Esophagus muscularis mucosa (tissue), 4 donors: ENCODE measurements around the gene GLS. TPM values are rescaled to one million over a fixed set of nuclear protein-coding genes. Genes with fewer than 3 reads are reported as not detected.

Experiments
- DNase-seq: peaks from one replicate; pipeline ENCODE4 v3.0.0-alpha.2; 2017; ENCODE audit errors: extremely low spot score
- H3K27ac ChIP-seq, 4 donors: fragments of 200-600 bp; sonication (generic); replicated peaks in 1 of 4; 1 replicate in 3 of 4; 2 replicates in 1 of 4; pipeline ENCODE4 v1.5.1; 2016 to 2019; ENCODE audit warnings: mild to moderate bottlenecking in 1 of 4
- H3K27me3 ChIP-seq, 4 donors: fragments of 200-600 bp; sonication (generic); one replicate each; pipeline versions ENCODE4 v1.5.1 to v1.6.0; 2016 to 2019
- H3K36me3 ChIP-seq, 4 donors: fragments of 200-600 bp; sonication (generic); one replicate each; pipeline ENCODE4 v1.5.1; 2016 to 2019
- H3K4me1 ChIP-seq, 4 donors: fragments of 200-600 bp; sonication (generic); one replicate each; pipeline ENCODE4 v1.5.1; 2016 to 2019
- H3K4me3 ChIP-seq, 4 donors: fragments of 200-600 bp; sonication (generic); 1 replicate in 2 of 4; 2 replicates in 2 of 4; pipeline ENCODE4 v1.5.1; 2016 to 2019; ENCODE audit warnings: mild to moderate bottlenecking in 4 of 4, moderate library complexity in 1 of 4
- H3K9me3 ChIP-seq, 4 donors: fragments of 200-600 bp; sonication (generic); 1 replicate in 3 of 4; 2 replicates in 1 of 4; pipeline ENCODE4 v1.5.1; 2016 to 2019
- EP300 ChIP-seq: sonication (generic); formaldehyde crosslinking; IDR thresholded peaks from one replicate; pipeline ENCODE4 v1.6.1; 2017; ENCODE audit warnings: antibody characterized with exemption
- POLR2A ChIP-seq: fragments of 450-650 bp; IDR thresholded peaks from one replicate; pipeline ENCODE4 v1.6.1; 2017; ENCODE audit warnings: antibody characterized with exemption, moderate library complexity, mild to moderate bottlenecking, low read depth
- POLR2AphosphoS5 ChIP-seq, 2 donors: sonication (generic); formaldehyde crosslinking; IDR thresholded peaks; one replicate each; pipeline ENCODE4 v1.6.1; 2017; ENCODE audit warnings: antibody characterized with exemption in 2 of 2
- WGBS: methylation state at CpG from one replicate; pipeline ENCODE4 v1.1.5; 2018; 5-methylcytosine and 5-hydroxymethylcytosine counted together
- intact Hi-C: fragments of 100-400 bp; cut with DNase I; formaldehyde crosslinking; loops from one replicate; pipeline ENCODE4 v1.15.1; 2023
- total RNA-seq, 4 donors: library from RNA; depleted of rRNA; stranded (reverse); fragments of >200 nt; gene quantifications; one replicate each; pipeline versions ENCODE4 v1.1.0 to v1.2.1, GENCODE V29; 2016
- TF ChIP-seq, protein P1 (sequence below), 3 experiments: fragments of 200-600 bp in 2 of 3; fragments of 450-650 bp in 1 of 3; sonication (generic) in 2 of 3; IDR thresholded peaks; one replicate each; pipeline ENCODE4 v1.5.1; 2017 to 2019; ENCODE audit warnings: antibody characterized with exemption in 3 of 3, mild to moderate bottlenecking in 2 of 3, moderate library complexity in 1 of 3

The GLS gene
- total RNA-seq, 4 donors from 2014 or later = 93.6 to 125 (median 94.0) TPM

DNA sequence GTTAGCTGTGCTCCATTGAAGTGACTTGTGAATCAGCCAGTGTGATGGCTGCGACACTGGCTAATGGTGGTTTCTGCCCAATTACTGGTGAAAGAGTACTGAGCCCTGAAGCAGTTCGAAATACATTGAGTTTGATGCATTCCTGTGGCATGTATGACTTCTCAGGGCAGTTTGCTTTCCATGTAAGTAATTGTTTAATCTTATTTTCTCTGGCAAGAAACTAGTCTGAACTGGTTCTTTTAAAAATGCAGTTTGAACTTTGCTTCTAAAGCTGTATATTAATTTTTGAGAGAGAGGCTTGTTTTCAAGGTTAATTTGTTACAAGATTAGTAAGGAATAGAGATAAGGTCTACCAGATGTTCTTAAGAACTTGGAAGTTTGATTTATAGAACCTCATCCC lies 46.7 kb downstream of the GLS start:
- WGBS = 91% methylated on average over 2 of the region's 2 CpGs
- TF ChIP-seq, protein P1, sequence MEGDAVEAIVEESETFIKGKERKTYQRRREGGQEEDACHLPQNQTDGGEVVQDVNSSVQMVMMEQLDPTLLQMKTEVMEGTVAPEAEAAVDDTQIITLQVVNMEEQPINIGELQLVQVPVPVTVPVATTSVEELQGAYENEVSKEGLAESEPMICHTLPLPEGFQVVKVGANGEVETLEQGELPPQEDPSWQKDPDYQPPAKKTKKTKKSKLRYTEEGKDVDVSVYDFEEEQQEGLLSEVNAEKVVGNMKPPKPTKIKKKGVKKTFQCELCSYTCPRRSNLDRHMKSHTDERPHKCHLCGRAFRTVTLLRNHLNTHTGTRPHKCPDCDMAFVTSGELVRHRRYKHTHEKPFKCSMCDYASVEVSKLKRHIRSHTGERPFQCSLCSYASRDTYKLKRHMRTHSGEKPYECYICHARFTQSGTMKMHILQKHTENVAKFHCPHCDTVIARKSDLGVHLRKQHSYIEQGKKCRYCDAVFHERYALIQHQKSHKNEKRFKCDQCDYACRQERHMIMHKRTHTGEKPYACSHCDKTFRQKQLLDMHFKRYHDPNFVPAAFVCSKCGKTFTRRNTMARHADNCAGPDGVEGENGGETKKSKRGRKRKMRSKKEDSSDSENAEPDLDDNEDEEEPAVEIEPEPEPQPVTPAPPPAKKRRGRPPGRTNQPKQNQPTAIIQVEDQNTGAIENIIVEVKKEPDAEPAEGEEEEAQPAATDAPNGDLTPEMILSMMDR (IDR thresholded peaks at IDR 0.05) = no peak
- TF ChIP-seq EP300 = no peak
- TF ChIP-seq POLR2AphosphoS5 (IDR thresholded peaks at IDR 0.05) = no peak
- TF ChIP-seq POLR2A = no peak
- Histone ChIP-seq H3K4me3 (no peak overlapping the region), H3K4me1 (no peaks in the 10 kb centered on the region), H3K36me3 (peaks cover 13 to 89% (median 56%) of the 10 kb centered on the region in 4 donors), H3K27ac (no peak overlapping the region), H3K9me3 (no peaks in the 10 kb centered on the region), H3K27me3 (no peaks in the 10 kb centered on the region)
- DNase-seq = no peak
- intact Hi-C loops = no loop called here

DNA sequence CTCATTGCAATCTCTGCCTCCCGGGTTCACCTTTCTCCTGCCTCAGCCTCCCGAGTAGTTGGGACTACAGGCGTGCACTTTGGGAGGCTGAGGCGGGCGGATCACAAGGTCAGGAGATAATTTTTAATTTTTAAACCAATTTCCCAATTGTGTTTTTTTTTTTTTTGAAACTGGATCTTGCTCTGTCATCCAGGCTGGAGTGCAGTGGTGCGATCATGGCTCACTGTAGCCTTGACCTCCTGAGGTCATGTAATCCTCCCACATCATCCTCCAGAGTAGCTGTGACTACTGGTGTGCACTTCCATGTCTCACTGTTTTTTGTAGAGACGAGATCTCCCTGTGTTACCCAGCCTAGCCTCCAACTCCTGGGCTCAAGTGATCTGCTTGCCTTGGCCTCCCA lies 49.3 kb downstream of the GLS start:
- intact Hi-C loops = no loop called here
- H3K9me3 ChIP-seq = no peaks in the 10 kb centered on the region
- H3K4me3 ChIP-seq = no peak overlapping the region
- peaks cover 13 to 69% (median 43%) of the 10 kb centered on the region in 4 donors for H3K36me3 ChIP-seq
- 97% methylated on average over 7 of the region's 7 CpGs for WGBS
- TF ChIP-seq, protein P1 (IDR thresholded peaks at IDR 0.05) = no peak
- TF ChIP-seq EP300 (no peak), POLR2A (no peak), POLR2AphosphoS5 (IDR thresholded peaks at IDR 0.05) (no peak)
- no peaks in the 10 kb centered on the region for H3K4me1 ChIP-seq
- no peaks in the 10 kb centered on the region for H3K27me3 ChIP-seq
- no peak for DNase-seq
- no peak overlapping the region for H3K27ac ChIP-seq

DNA sequence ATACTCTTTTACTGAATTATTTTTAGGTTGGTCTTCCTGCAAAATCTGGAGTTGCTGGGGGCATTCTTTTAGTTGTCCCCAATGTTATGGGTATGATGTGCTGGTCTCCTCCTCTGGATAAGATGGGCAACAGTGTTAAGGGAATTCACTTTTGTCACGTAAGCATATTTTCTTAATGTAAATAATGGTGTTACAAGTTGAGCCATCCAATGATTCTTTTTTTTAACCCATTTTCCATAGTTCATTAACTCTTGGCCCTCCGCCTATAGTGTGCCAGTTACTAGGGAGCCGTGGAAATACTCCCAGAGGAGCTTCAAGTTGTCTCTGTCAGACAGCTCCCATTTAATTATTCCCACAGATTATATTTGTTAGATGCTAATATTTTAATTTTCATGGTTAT lies 49.8 kb downstream of the GLS start:
- intact Hi-C loops = no loop called here
- Histone ChIP-seq H3K36me3 (peaks cover 13 to 64% (median 40%) of the 10 kb centered on the region in 4 donors), H3K27me3 (no peaks in the 10 kb centered on the region), H3K4me1 (no peaks in the 10 kb centered on the region), H3K4me3 (no peak overlapping the region), H3K27ac (no peak overlapping the region), H3K9me3 (no peaks in the 10 kb centered on the region)
- no peak for DNase-seq
- TF ChIP-seq POLR2A (no peak), EP300 (no peak), POLR2AphosphoS5 (IDR thresholded peaks at IDR 0.05) (no peak)
- TF ChIP-seq, protein P1 (IDR thresholded peaks at IDR 0.05) = no peak
- 90% methylated on average over 3 of the region's 3 CpGs for WGBS

DNA sequence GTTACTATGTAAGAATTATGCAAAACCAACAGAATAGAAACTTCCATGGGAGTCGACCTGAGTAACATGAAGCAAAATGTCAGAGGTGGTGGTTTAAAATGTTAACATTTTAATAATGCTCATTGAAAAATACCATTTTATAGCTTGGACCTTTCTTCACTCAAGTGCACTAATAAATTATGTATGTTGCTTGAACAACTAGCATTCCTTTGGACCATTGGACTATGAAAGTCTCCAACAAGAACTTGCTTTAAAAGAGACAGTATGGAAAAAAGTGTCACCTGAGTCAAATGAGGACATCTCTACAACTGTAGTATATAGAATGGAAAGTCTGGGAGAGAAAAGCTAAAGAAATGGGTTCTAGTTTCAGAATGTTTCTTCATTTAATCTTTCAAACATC lies 51.9 kb downstream of the GLS start:
- TF ChIP-seq EP300 (no peak), POLR2A (no peak), POLR2AphosphoS5 (IDR thresholded peaks at IDR 0.05) (no peak)
- TF ChIP-seq, protein P1 (IDR thresholded peaks at IDR 0.05) = no peak
- H3K27me3 ChIP-seq = no peaks in the 10 kb centered on the region
- intact Hi-C loops = no loop called here
- no peak for DNase-seq
- no peaks in the 10 kb centered on the region for H3K4me1 ChIP-seq
- no peaks in the 10 kb centered on the region for H3K9me3 ChIP-seq
- no peak overlapping the region for H3K4me3 ChIP-seq
- peaks cover 13 to 45% (median 32%) of the 10 kb centered on the region in 4 donors for H3K36me3 ChIP-seq
- H3K27ac ChIP-seq = no peak overlapping the region
- WGBS = 94% methylated on average over 1 of the region's 1 CpG

DNA sequence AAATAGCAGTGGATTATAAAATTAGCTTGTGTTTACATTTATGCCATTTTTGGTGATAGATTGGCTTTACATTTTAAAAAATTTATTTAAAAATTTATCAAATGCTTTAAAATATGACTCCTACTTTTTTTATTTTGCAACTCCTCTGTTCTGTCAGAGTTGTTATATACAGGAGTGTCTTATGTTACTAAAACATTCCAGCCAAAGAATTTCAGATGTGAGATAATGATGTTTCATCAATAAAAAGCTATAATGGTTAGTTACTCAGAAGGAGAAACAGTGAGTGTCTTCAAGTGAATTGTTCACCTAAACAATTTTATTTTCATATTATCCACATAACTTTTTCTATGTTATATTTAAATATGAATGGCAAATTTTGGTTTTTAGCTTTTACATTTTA lies 52.7 kb downstream of the GLS start:
- intact Hi-C loops = no loop called here
- Histone ChIP-seq H3K4me1 (peaks cover 0 to 7% (median 5%) of the 10 kb centered on the region in 4 donors), H3K36me3 (peaks cover 13 to 38% (median 26%) of the 10 kb centered on the region in 4 donors), H3K27ac (no peak overlapping the region), H3K27me3 (no peaks in the 10 kb centered on the region), H3K4me3 (no peak overlapping the region), H3K9me3 (no peaks in the 10 kb centered on the region)
- TF ChIP-seq, protein P1 (IDR thresholded peaks at IDR 0.05) = no peak
- TF ChIP-seq POLR2AphosphoS5 (IDR thresholded peaks at IDR 0.05) (no peak), POLR2A (no peak), EP300 (no peak)
- DNase-seq = no peak
